ENCODE results near the gene PAPOLB. TPM values are rescaled to one million over a fixed set of nuclear protein-coding genes. Genes with fewer than 3 reads are reported as not detected.
A peak's percentile ranks its signal among the peaks of the same experiment; 100 is the strongest.
"Not testable (repeated sequence)": the region's sequence is repeated elsewhere in the genome, so short reads cannot be mapped to it uniquely, and the experiment has no call there.

PAPOLB gene
- not detected for polyA plus RNA-seq

DNA sequence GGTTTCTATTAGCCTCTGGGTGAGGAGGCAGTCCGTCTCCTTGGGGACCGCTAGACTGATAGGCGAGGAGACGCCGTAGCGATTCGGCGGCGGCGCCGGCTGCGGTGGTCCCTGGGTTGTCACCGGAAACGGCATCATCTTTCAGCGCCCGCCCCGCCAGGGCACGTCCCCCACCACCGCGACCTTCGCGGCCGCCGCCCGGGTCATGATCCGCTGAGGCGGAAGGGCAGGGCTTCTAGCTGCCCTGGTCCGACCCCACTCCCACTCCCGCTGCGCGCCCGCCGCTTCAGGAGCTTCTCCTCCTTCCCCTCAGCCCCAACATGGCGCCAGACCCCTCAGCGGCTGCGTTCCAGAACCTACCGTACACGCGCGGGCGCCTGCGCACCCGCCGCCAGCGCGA, at the start of gene PAPOLB:
TSS of gene PAPOLB (minus strand) at position 358 of the 400 bp plus-strand sequence. CDS start at position 138, 220 bp downstream.
- 23 to 32% (median 23%) methylated on average over 44 to 46 of the region's 46 CpGs for WGBS, 3 donors
- H3K27ac ChIP-seq (ENCODE audit: low read depth, low read length): no peak within 1 kb of the TSS

- WGBS, 3 donors: 86 to 89% (median 87%) methylated on average over 20 of the region's 20 CpGs
Observed at GRCh38 chr7:4911111-4911828, 49.4 kb upstream of the PAPOLB start.

DNA sequence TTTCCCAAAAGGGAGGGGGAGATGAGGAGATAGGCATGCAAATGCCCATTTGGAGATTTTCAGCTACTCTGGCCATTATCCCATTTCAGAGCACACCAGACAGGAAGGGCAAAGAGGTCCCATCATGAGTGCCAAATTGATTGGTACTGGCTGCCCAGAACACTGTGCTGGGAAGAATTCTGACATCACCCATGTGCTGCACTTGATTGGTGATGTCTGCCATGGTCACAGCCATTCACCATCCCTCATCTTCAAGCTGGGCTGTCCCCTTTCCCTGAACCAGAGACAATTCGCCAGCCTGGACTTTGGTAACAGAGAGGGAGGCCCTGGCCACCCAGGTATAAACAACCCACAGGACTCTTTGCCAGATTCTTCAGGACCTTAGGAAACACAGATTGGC, 44.9 kb upstream of the PAPOLB start:
- 87 to 94% (median 93%) methylated on average over 1 of the region's 1 CpG for WGBS, 3 donors
- H3K27ac ChIP-seq (ENCODE audit: low read depth, low read length): no peak overlapping the region

More at GRCh38 chr7:4911111-4911828, 49.4 kb upstream of the PAPOLB start:
- no peak overlapping the region for H3K27ac ChIP-seq (ENCODE audit: low read depth, low read length)

GRCh38 chr7:4905171-4905570, 43.3 kb upstream of the PAPOLB start:
- no peak overlapping the region for H3K27ac ChIP-seq (ENCODE audit: low read depth, low read length)
- 71 to 75% methylated on average over 1 of the region's 1 CpG; no CpG with 5 or more reads in 1 of the 3 donors for WGBS, 3 donors

DNA sequence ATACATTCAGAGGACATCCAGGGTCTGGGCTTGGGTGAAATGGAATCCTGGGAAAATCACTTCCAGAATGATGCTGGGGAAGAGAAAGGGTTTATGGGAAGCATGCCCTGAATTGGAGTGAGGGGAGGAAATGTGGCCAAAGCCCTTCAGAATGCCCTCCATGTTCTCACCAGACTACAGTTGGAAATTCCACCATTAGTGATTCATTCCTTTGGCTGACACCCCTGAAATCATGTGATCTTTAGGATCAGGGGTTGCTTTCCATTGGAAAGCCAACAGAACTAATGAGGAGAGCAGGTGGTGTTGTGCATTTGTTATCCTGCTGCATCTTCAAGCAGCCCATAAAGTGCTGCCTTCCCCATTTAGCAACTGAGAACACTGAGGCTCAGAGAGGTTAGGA, 42.5 kb upstream of the PAPOLB start:
- H3K27ac ChIP-seq (ENCODE audit: low read depth, low read length): no peak overlapping the region

DNA sequence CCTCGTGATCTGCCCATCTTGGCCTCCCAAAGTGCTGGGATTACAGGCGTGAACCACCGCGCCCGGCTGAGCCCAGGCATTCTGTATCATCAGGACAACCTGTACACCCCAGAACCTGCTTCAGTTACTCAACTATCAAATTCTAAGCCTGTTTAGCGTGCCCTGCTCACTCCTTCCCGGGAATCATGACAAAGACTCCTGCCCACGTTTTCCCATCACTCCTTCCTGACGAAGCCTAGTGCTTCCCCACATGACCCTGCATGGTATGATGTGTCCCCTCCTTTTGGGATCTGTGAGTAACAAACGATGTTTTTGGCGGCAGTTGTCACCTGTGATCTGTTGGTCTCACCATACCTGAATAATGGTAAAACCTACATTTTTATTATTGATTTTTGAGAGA, 33.9 kb upstream of the PAPOLB start:
- WGBS, 3 donors: 83 to 87% (median 86%) methylated on average over 11 of the region's 11 CpGs
- H3K27ac ChIP-seq (ENCODE audit: low read depth, low read length): no peak overlapping the region

GRCh38 chr7:4894482-4894881, 32.7 kb upstream of the PAPOLB start:
- H3K27ac ChIP-seq (ENCODE audit: low read depth, low read length): no peak overlapping the region
- WGBS, 3 donors: 85 to 90% (median 87%) methylated on average over 9 of the region's 9 CpGs

GRCh38 chr7:4893929-4894475, 32.2 kb upstream of the PAPOLB start:
- 82 to 88% (median 88%) methylated on average over 8 of the region's 8 CpGs for WGBS, 3 donors
- H3K27ac ChIP-seq (ENCODE audit: low read depth, low read length): no peak overlapping the region

- WGBS, 3 donors: 69 to 84% (median 83%) methylated on average over 4 of the region's 4 CpGs
- not testable (repeated sequence) for H3K27ac ChIP-seq (ENCODE audit: low read depth, low read length)
Observed at GRCh38 chr7:4893188-4893587, 31.4 kb upstream of the PAPOLB start.

- not testable (repeated sequence) for H3K27ac ChIP-seq (ENCODE audit: low read depth, low read length)
- 57 to 73% (median 68%) methylated on average over 2 of the region's 2 CpGs for WGBS, 3 donors
Observed at GRCh38 chr7:4891522-4891921, 29.7 kb upstream of the PAPOLB start.

GRCh38 chr7:4889682-4890081, 27.9 kb upstream of the PAPOLB start:
- H3K27ac ChIP-seq (ENCODE audit: low read depth, low read length): no peak overlapping the region
- WGBS, 3 donors: 41 to 45% (median 42%) methylated on average over 1 of the region's 1 CpG

DNA sequence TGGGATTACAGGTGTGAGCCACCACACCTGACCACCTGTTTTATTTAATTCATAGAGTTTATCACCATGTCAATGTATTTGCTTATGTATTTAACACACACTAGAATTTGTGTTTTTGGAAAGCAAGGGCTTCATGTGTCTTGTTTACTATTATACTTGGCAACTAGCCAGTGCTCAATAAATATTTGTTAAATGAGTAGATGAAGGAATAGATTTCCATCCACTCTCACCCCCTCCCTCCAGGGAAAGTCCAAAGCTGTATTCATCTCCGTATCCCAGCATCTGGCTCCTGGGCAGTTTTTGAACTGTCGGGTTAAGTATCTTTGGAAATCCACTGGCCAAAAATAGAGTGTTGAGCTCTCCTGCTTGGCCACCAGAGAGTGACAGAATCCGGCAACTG, 26.3 kb upstream of the PAPOLB start:
- H3K27ac ChIP-seq (ENCODE audit: low read depth, low read length): no peak overlapping the region
- WGBS, 3 donors: 50 to 74% (median 69%) methylated on average over 3 of the region's 3 CpGs

DNA sequence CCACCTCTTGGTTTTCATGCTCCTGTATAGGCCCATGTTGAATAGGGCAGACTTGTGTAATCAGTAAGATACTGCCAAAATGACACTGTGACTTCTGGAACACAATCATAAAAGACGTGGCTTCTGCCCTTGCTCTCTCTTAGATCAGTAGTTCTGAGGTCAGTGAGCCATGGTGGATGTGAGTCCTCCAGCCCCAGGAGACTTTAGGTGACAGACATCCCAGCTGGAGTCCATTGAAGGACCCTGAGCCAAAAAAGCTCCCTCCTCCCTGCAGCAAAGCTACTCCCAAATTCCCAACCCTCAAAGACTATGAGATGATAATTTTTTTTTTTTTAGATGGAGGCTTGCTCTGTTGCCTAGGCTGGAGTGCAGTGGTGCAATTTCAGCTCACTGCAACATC, 24.8 kb upstream of the PAPOLB start:
- H3K27ac ChIP-seq (ENCODE audit: low read depth, low read length): no peak overlapping the region
- 34 to 79% (median 68%) methylated on average over 1 of the region's 1 CpG for WGBS, 3 donors

- 88 to 93% (median 92%) methylated on average over 7 of the region's 7 CpGs for WGBS, 3 donors
- H3K27ac ChIP-seq (ENCODE audit: low read depth, low read length): no peak overlapping the region
Observed at GRCh38 chr7:4885317-4885807, 23.5 kb upstream of the PAPOLB start.

DNA sequence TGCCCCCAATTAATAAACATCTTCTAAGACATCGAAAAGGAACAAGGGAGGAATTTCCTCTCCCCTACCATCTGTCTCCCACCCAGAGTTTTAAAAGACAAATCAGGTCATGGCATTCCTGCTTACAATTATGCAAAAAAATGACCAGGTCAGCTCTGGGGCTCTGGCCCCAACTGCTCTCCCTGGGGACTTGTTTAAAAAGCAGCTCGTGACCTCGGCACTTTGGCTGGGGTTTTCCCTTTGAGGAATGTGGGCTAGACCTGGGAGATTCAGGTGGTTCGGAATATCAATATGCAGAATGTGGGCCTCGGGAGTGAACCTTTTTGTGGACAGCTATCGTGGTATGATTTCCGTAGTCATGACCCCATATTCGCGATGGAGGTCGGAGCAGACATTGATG, 22.3 kb upstream of the PAPOLB start:
- H3K27ac ChIP-seq (ENCODE audit: low read depth, low read length): no peak overlapping the region
- 38 to 80% (median 73%) methylated on average over 10 of the region's 10 CpGs for WGBS, 3 donors

GRCh38 chr7:4883372-4884144, 21.7 kb upstream of the PAPOLB start, which contains the start of gene RADIL:
RADIL (minus strand) TSS chr7:4883716; CDS start chr7:4878139, 5,577 bp downstream.
- peak within 1 kb of the TSS; percentile 4 for H3K27ac ChIP-seq (ENCODE audit: low read depth, low read length)
- WGBS, 3 donors: 3 to 4% (median 4%) methylated on average over 65 to 72 of the region's 72 CpGs

GRCh38 chr7:4883033-4883371, 21.2 kb upstream of the PAPOLB start:
- H3K27ac ChIP-seq (ENCODE audit: low read depth, low read length): no peak overlapping the region
- WGBS, 3 donors: 1 to 3% (median 2%) methylated on average over 36 of the region's 36 CpGs

GRCh38 chr7:4882169-4883032, 20.6 kb upstream of the PAPOLB start:
- 4 to 25% (median 6%) methylated on average over 35 of the region's 35 CpGs for WGBS, 3 donors
- H3K27ac ChIP-seq (ENCODE audit: low read depth, low read length): peak overlapping the region; percentile 4

Data from adipose tissue (tissue), 3 donors.